Chondrocyte (in vitro differentiated cells): ENCODE results near the gene SRSF5. TPM values are rescaled to one million over a fixed set of nuclear protein-coding genes. Genes with fewer than 3 reads are reported as not detected.

ENCODE experiments used
- DNase-seq: peaks from one replicate; pipeline ENCODE4 v3.0.0; 2021; ENCODE audit warnings: mixed read lengths, low spot score
- H3K27ac Mint-ChIP-seq: one replicate; pipeline ENCODE4 v1.8.0; 2021; ENCODE audit warnings: mild to moderate bottlenecking, moderate library complexity, mixed read lengths; ENCODE audit not compliant: unreplicated experiment
- H3K27me3 Mint-ChIP-seq: 2 replicates; pipeline ENCODE4 v1.8.0; 2021; ENCODE audit warnings: low read depth, mixed read lengths
- H3K36me3 Mint-ChIP-seq: 2 replicates; pipeline ENCODE4 v1.8.0; 2021; ENCODE audit warnings: low read depth, mixed read lengths
- H3K4me1 Mint-ChIP-seq: 2 replicates; pipeline ENCODE4 v1.8.0; 2021; ENCODE audit warnings: low read depth, mild to moderate bottlenecking, mixed read lengths
- H3K4me3 Mint-ChIP-seq: one replicate; pipeline ENCODE4 v1.8.0; 2021; ENCODE audit warnings: mild to moderate bottlenecking, moderate library complexity, mixed read lengths; ENCODE audit not compliant: unreplicated experiment
- H3K9me3 Mint-ChIP-seq: 2 replicates; pipeline ENCODE4 v1.8.0; 2021; ENCODE audit warnings: low read depth, mixed read lengths
- total RNA-seq: library from RNA; stranded (reverse); gene quantifications from 3 replicates; pipeline ENCODE4 v1.2.1, GENCODE V29; 2021
- TF ChIP-seq, protein P1 (sequence below): fragments of 200-600 bp; sonication (generic); IDR thresholded peaks from 2 replicates; pipeline ENCODE4 v1.5.0; 2021; ENCODE audit warnings: antibody characterized with exemption, mild to moderate bottlenecking, moderate library complexity

SRSF5 gene
- total RNA-seq, 1 donor from 2014 or later: 163 TPM

DNA sequence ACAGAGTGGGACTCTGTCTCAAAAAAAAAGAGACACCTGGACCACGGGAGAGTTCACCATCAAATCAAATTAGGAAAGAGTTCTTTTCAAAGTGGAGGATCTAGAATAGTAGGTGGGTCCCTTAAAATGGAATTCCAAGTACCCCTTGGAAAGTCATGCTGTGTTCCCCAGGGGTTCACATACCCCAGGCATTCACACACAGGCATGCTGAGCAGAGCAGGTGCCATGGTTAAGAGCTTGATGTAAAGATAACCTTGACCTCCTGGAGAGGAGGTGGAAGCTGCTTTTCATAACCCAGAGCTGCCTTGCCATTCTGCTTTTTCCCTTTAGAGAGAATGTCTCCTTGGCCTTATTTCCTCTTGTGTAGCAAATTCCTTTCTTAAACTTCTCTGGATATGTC is 14.2 kb upstream of the SRSF5 start:
- TF ChIP-seq, protein P1, sequence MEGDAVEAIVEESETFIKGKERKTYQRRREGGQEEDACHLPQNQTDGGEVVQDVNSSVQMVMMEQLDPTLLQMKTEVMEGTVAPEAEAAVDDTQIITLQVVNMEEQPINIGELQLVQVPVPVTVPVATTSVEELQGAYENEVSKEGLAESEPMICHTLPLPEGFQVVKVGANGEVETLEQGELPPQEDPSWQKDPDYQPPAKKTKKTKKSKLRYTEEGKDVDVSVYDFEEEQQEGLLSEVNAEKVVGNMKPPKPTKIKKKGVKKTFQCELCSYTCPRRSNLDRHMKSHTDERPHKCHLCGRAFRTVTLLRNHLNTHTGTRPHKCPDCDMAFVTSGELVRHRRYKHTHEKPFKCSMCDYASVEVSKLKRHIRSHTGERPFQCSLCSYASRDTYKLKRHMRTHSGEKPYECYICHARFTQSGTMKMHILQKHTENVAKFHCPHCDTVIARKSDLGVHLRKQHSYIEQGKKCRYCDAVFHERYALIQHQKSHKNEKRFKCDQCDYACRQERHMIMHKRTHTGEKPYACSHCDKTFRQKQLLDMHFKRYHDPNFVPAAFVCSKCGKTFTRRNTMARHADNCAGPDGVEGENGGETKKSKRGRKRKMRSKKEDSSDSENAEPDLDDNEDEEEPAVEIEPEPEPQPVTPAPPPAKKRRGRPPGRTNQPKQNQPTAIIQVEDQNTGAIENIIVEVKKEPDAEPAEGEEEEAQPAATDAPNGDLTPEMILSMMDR: no peak
- Mint-ChIP-seq H3K27me3 (no peaks in the 10 kb centered on the region), H3K27ac (no peak overlapping the region), H3K4me1 (no peaks in the 10 kb centered on the region), H3K9me3 (no peaks in the 10 kb centered on the region), H3K4me3 (no peak overlapping the region), H3K36me3 (no peaks in the 10 kb centered on the region)
- no peak for DNase-seq

DNA sequence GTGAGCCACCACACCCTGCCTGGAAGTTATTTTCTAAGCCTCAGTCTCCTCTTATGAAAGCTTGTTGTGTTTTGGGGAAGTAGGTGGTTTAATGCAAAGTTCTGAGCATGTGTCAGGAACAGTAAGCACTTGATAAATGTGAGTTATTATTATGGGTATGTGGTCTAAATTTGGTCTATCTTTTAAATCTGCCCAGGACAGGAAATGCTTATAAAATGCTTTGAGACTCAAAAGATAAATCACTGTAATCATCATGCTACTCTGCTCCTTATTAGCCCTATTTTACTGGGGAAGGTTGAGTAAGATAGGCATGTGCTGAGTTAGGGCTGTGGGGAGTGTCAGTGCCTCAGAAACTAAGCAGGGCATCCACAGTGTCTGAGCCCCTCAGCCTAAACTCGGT is 13.1 kb upstream of the SRSF5 start:
- no peak overlapping the region for H3K27ac Mint-ChIP-seq
- TF ChIP-seq, protein P1: no peak
- H3K36me3 Mint-ChIP-seq: no peaks in the 10 kb centered on the region
- H3K4me3 Mint-ChIP-seq: no peak overlapping the region
- H3K4me1 Mint-ChIP-seq: no peaks in the 10 kb centered on the region
- no peaks in the 10 kb centered on the region for H3K9me3 Mint-ChIP-seq
- H3K27me3 Mint-ChIP-seq: no peaks in the 10 kb centered on the region
- DNase-seq: no peak

DNA sequence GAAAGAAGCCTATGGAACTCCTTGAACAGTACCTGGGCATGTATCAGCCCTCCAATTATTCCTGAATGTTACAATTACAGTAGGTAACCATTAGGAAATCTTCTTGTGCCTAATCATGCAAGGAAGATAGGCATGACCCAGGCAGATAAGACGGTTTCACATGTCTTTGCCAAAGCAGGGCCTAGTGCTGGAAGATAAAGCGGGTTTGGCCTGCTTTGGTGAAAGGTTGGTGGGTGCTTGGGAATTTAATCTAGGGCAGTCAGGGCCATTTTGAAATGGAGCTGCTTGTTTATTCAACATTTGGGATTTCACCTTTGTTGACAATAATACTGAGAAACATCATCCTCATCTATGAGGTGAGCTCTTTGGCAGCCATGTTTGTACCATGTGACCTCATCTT is 12.5 kb upstream of the SRSF5 start:
- Mint-ChIP-seq H3K4me1 (no peaks in the 10 kb centered on the region), H3K4me3 (no peak overlapping the region), H3K27ac (no peak overlapping the region), H3K36me3 (no peaks in the 10 kb centered on the region), H3K9me3 (no peaks in the 10 kb centered on the region), H3K27me3 (no peaks in the 10 kb centered on the region)
- DNase-seq: no peak
- TF ChIP-seq, protein P1: no peak

DNA sequence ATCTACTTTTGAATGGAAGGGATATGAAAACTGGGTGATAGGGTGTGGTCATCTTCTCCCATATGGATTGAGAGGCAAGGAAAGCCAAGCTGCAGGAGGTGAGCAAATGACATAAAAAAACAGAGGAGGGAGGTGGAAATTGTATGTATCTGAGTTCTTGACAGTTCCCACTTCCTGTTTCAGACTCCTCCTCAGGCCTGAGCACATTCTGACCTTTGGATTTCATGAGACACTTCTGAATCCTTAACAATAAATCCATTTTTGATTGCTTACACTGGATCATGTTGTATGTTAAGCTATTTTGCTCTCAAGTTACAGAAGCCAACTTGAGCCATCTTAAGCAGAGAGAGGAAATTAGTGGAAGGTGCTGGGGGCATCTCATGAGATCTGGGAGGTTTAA is 11.6 kb upstream of the SRSF5 start:
- Mint-ChIP-seq H3K27ac (no peak overlapping the region), H3K27me3 (no peaks in the 10 kb centered on the region), H3K4me3 (no peak overlapping the region), H3K9me3 (no peaks in the 10 kb centered on the region), H3K4me1 (no peaks in the 10 kb centered on the region), H3K36me3 (no peaks in the 10 kb centered on the region)
- TF ChIP-seq, protein P1: no peak
- DNase-seq: no peak

DNA sequence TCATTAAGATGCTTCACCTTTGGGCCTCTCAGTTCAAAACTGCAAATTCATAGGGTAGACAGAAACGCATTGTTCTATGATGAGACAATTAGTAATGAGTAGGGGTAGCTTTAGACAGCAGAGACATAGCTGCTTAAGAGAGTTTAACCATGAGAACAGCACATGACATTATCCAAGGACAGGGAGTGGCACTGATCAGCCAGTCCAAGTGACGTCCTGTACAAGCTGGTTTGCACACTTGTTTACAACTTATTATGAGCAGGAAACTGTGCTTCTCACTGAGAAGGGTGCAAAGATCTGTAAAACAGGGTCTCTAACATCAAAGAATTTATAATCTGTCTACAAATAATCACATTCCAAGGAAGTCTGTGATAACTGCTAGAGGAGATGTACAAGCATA is 11.2 kb upstream of the SRSF5 start:
- H3K4me1 Mint-ChIP-seq: no peaks in the 10 kb centered on the region
- H3K36me3 Mint-ChIP-seq: no peaks in the 10 kb centered on the region
- H3K4me3 Mint-ChIP-seq: no peak overlapping the region
- no peaks in the 10 kb centered on the region for H3K27me3 Mint-ChIP-seq
- H3K27ac Mint-ChIP-seq: no peak overlapping the region
- TF ChIP-seq, protein P1: no peak
- no peaks in the 10 kb centered on the region for H3K9me3 Mint-ChIP-seq
- no peak for DNase-seq
